ENCODE data around the gene CMTM4.
"Not testable (repeated sequence)": the region's sequence is repeated elsewhere in the genome, so short reads cannot be mapped to it uniquely, and the experiment has no call there.

The CMTM4 gene

DNA sequence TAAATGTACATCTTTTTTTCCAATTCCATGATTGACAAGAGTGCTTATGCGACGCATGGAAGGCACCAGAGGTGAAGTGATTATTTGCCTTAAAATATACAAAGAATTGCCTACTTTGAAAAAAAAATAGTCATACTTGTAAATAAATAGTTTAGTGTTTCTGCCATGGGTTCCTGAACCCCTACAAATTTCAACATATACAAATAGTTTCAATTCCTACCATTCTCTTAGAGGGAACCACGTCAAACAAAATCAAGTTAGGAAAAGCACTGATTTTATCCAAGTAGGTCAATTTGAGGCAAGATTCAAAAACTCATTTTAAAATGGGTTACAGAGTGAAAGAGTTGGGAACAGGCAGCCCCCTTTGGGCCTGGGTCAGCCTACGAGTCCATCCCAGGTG lies 80.4 kb downstream of the CMTM4 start:
- DNase-seq (ENCODE audit: low read depth): no peak

DNA sequence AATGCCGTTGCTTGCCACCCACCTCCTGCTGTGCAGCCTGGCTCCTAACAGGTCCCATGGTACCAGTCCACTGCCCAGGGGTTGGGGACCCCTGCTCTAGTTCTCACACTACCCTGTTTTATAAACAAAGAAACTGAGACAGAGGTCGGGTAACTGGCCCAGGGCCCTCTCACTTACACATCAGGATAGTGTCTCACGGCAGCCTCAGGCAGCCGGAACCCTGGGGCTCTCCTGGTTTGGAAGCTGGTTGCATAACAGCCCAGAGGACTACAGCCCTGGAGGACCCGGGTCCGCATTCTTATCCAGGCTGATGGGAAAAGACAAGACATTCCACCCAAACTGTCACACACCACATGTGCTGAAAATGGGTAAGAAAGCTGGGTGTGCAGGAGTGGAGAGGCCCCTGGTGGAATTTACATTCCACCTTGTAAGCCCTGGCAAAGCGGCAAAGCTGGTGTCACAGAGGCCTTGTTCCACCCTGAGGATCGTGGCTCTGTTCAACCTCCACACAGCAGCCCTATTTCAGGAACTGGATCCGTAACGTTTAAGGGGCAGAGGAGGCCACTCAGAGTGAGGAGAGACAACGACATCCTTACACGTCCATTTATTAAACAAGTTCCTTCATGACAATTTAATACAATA lies 82.3 kb downstream of the CMTM4 start:
- DNase-seq (ENCODE audit: low read depth): no peak

DNA sequence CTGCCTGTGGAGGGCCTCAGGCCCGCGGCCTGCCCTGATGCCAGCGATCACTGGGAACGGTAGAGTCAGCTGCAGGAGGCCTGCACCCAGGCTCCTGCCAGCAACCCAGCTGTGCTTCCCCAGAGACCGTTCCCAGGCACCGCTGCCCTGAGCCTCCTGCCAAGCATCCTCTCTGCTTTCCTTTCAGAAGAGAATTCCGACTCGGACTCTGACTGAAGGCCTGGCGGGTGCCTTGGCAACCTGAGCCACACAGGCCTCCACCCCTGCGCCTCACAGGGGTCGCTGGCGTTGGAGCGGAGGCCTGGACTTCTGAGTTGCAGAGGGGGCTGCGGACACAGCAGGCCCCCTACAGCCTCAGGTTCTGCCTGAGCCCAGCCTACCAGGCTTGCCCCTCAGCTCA lies 84.1 kb downstream of the CMTM4 start:
- no peak for DNase-seq (ENCODE audit: low read depth)

DNA sequence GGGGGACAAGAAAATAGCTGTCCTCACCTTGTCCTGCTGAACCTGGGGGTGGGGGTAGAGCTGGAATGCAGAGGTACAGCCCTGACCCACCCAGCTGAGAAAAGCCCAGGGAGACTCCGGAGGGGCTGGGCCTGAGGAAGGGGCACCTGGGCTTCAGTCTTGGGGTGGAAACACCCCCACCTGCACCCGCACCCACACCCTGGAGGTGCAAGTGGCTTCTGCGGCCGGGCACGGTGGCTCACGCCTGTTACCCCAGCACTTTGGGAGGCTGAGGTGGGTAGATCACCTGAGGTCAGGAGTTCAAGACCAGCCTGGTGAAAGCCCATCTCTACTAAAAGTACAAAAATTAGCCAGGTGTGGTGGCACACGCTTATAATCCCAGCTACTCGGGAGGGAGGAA lies 84.6 kb downstream of the CMTM4 start:
- not testable (repeated sequence) for DNase-seq (ENCODE audit: low read depth)

DNA sequence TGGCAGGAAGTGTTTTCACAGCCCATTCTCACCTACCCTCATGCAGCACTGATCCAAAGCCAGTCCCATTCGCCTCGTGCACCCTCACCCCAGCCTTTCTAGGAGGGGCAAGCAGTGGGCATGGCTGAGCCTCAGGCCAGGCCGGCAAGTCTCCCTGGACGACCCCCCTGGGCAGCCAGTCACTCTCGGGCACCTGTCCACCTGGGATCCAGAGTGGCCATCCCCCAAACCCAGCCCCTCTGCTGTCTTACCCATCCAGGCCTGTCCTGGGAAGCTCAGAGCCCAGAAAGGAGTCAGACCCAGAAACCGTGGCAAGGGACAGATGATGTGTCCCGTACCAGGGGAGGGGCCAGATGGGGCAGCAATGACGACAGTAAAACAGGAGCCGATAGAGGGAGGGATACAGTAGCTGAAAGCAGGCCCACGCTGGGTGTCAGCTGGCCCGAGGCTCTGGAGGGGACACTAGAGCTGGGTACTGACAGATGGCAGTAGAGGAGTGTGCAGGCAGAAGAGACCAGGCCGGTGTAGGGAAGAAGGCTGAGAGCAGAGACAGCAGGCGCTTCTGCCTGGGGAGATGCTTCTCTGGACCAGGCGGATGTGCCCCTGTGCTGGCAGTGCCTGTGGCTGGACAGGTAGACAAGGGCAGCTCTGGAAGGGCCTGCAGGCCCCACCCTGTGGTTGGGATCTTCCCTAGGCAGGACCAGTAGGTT lies 86.3 kb downstream of the CMTM4 start:
- no peak for DNase-seq (ENCODE audit: low read depth)

DNA sequence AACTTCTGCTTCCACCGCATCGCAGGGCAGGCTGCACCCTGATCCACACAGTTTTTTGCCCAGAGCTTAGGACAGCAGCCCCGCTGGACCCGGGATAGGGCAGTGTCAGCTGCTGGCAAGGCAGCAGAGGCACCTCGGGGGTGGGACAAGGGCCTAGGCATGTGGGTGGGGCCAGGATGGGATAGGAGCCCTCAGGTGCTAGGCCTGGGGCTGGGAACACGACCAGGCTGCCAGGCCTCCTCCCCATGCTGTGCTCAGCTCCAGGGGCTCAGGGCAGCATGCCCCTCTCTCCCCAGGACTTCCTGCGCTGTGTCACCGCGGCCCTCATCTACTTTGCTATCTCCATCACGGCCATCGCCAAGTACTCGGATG lies 87.4 kb downstream of the CMTM4 start:
- no peak for DNase-seq (ENCODE audit: low read depth)

DNA sequence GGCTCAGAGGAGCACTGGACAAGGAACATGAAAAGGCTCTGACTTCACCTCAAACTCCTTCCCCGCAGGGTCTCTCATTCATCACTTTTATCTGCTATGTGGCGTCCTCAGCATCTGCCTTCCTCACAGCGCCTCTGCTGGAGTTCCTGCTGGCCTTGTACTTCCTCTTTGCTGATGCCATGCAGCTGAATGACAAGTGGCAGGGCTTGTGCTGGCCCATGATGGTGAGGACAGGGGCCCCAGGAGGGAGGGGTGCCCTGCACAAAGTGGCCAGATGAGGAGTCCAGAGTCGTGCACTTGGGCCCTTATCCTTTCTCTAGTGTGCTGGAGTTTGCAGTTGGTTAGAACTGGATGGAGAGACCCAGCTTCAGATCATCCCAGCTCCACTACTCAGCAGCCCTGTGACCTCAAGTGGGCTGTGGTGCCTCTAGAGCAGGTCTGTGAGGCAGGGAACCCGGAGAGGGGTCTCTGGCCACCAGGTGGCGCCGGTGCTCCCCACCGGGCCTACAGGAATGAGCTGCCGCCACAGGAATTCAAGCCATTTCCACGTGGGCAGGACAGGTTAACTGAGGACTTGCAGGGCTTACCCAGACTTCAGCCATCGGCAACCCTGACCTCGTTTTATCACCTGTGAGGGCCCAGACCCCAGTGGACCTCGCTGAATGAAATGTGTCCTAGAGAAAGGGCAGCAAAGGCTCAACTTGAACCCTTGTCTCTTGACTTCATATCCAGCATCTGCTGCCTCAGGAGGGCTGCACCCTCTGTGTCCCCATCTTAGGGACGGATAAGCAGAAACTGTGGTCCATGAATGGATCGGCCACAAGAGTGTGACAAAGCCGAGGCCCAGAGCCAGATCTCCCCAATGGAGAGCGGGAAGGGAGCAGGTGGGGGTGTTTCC lies 88.1 kb downstream of the CMTM4 start:
- DNase-seq (ENCODE audit: low read depth): peak; percentile 80

DNA sequence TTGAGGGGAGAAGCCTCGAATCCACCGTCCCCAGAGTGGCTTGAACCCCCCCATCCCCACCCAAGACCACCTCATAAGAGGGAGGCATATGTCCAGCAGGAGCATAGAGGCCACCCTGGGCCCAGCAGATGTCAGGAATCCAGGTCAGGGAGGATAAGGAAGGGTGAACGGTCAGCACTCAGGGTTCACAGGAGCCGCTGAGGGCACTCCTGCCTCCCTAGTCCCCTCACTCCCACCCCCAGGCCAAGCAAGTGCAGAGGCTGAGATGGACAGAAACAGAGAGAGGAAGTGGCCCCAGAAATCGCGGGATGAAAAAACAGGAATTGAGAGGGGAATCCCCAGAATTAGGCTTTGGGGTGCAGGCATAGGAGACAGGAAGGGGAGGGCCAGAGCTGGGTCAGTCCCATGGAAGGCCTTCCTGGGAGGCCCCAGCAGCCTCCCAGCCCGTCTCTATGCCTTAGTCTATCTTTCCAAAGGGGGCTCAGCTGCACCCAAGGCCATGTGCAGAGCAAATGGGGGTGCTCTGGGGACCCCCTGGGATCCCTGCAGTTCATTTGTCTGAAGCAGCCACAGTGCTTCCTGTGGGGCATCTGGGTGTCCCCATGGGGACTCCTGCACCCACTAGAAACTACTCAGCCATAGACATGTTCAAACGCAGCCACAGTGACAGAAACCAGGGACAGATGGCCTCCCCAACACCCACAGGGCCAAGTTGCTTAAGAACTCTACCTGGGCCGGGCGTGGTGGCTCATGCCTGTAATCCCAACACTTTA lies 90.4 kb downstream of the CMTM4 start:
- DNase-seq (ENCODE audit: low read depth): no peak

DNA sequence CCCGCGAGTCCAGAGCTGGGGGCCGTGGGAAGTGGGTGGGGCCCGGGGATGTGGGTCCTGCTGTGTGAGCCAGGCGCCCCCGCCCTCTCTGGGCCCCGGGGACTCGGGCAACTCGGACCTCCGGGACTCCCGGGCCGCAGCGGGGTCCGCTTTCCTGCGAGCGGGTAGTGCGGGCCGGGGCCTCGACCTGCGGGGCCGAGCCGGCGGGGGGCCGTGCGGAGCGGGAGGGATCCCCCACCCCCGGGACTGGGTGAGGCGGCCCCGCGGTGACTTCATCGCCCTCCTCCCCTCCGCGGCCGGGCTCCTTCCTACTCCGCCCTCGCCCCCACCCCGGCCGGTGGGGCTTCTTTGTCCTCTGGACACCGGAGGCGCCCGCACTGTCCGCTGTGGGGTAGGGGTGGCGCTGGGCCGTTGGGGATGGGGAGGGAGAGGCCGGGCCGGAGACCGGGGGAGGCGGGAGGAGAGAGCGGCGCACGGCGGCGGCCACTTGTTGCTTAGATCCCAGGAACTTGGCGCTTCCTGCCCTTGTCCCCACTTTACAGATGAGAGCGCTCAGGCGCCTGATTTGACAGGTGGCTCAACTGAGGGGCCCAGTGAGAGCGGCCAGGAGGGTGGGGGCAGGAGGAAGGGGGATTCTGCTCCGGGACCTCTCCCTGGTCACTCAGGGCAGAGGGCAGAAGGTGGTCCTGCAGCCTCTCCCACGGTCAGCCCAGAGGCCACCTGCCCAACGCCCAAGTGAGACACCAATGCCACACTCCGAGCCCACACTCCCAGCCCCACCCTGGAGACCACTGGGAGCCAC lies 91.2 kb downstream of the CMTM4 start:
- peak; percentile 20 for DNase-seq (ENCODE audit: low read depth)

DNA sequence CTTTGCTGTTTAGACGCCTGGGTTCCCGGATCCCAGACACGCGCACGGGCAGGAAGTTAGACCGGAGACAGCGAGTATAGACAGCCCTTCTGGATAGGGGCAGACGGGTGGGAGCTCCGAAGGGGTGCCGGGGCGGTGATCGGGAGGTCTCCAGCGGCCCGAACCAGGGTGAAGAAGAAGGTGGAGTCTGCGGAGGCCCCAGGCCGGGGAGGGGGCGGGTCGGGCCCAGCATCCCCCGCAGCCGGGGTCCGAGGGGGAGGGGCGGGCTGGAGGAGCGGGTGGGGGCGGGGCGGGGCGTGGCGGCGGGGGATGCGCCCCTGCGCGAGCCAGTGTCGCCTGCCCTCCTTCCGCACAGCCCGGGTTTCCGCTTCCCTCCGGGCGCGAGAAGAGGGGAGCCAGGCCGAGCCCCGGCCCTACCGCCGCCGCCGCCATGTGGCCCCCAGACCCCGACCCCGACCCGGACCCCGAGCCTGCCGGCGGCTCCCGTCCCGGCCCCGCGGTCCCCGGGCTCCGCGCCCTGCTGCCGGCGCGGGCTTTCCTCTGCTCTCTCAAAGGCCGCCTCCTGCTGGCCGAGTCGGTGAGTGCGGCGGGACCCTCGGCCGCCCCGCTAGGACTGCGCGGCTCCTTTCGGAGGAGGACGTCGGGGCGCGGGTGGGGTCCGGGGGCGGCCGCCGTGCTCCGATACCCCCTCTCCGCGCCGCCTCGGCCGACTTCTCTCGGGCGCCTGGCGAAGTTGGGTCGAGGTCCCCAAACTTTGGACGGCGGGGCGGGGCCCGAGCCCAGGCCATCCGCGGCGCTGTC lies 92.0 kb downstream of the CMTM4 start, which contains the start of gene CMTM3:
Gene CMTM3 (plus strand): TSS at position 329 of the 801 bp plus-strand sequence. CDS start 102 bp downstream, at position 431.
- DNase-seq (ENCODE audit: low read depth): peak; percentile 62

DNA sequence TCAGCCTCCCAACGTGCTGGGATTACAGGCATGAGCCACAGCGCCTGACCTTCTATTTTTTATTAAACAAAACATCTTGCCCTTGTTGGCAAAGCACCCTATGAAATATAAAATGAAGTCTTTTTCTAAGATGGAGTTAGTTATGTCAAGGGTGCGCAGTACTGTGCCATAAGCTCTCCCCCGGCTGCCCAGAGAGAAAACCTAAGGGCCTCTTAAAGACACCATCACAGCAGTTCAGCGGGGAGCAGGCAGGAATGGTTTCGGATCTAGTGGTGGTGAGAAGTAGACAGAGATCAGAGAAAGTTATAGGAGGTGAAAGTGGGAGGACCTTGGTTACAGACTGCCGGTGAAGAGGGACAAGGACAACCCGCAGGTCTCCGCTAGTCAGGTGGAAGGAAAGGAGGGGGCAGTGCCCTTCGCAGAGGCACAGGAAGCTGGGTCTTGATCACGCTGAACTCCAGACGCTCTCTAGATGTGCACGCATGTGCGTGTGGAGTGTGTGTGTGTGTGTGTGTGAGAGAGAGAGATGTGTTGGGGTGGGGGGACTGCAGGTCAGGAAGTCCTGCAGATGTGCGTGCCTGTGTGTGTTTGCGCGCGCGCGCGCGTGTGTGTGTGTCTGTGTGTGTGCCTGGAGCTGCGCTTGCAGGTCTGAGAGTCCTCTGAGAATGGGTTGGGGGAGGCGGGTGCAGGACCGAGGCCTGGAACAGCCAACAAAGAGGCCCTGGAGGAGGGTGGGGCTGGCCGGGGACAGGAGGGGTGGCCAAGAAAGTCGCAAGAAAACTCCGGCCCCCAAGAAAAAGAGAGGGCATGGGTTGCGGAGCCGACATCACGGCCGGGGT lies 92.8 kb downstream of the CMTM4 start:
- peak; percentile 43 for DNase-seq (ENCODE audit: low read depth)

DNA sequence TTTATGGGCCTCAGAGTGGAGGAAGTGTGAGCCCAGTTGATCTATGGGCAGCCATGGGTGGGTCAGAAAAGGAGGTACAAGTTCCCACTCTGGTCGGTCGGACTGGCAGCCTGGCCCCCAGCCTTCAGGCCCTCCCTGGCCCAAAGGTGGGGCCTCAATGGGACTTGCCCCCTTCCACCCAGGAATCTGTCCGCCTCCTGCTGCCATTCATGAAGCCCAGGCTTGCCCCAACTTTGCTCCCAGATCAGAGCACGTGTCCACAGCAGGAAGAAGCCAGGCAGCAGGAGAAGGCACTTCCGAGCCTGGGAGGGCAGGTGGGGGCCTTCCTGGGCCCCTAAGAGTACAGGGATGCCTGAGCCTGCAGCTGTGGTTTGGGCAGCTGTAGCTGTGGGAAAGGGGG lies 95.1 kb downstream of the CMTM4 start:
- no peak for DNase-seq (ENCODE audit: low read depth)

DNA sequence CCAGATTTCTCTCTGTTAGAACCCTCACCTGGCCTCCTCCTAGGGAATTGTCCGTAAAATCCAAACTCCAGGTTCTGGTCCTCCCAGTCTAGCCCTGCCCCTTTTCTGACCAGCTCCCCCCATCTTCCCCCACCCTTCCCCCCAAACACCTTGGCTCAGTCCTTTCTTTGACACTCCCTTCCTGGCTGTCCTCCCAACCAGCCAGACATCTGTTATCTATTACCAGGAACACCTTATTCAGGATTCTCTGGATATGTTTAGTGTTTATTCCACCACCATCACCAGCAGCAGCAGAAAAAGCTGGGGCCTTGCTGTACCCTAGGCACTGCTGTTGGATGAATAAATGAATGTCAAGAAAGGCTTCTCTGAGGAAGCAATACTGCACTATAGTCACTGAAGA lies 96.1 kb downstream of the CMTM4 start:
- no peak for DNase-seq (ENCODE audit: low read depth)

DNA sequence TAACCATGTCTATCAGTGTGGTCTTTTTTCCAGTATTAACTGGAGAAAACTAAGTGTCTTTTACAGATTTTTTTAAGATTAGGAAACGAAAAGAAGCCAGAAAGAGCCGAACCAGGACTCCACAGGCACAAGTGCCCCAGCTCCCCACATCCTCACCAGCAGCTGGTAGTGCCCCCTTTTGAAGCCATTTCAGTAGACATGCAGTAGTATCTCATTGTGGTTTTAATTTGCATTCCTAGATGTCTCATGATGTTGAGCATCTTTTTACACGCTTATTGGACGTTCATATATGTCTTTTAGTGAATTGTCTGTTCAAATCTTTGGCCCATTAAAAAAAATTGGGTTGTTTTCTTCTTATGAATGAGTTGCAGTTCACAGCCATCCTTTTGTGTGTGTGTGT lies 96.8 kb downstream of the CMTM4 start:
- no peak for DNase-seq (ENCODE audit: low read depth)

DNA sequence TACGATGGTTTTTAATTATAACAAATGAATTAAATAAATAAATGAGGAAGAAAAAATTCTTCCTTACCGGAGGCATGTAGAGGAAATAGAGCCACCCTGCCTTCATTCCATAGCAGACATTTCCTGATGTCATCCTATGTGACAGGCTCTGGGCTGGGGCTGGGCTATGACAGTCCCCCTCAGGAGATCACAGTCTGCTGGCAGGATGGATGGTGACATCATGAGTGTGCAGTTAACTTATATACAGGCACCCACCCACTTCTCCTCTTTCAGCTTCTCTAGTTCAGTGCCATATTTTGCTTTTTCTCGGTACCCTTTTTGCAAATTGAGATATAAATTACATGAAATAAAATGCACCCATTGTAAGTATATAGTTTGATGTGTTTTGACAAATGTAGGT lies 98.4 kb downstream of the CMTM4 start:
- no peak for DNase-seq (ENCODE audit: low read depth)

DNA sequence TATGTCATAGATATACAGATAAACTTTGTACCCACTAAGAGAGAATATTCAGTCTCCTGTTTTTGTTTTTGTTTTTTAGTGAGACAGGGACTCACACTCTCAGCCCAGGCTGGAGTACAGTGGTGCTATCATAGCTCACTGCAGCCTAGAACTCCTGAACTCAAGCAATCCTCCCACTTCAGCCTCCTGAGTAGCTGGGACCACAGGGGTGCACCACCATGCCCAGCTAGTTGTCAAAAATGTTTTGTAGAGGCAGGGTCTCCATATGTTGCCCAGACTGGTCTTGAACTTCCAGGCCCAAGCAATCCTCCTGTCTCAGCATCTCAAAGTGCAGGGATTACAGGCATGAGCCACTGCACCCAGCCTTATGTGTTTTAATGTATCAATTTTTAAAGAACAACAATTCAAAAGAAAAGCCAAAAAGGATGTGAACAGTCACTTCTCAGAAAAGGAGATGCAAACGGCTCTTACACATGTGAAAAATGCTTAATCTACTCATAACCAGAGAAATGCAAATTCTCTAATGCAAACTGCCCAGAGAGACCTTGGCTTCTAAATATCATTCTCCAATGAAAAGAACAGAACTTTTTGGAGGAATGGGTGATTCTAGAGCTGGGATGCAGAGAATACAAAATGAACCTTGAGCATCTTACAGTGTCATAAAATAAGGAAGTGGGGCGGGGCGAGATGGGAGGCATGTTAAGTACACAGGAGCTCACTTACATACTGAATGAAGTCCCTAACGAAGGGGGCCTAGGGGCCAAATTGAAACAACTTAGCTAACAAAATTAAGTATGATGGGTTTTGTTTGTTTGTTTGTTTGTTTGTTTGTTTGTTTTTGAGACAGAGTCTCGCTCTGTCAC lies 99.3 kb downstream of the CMTM4 start:
- no peak for DNase-seq (ENCODE audit: low read depth)

DNA sequence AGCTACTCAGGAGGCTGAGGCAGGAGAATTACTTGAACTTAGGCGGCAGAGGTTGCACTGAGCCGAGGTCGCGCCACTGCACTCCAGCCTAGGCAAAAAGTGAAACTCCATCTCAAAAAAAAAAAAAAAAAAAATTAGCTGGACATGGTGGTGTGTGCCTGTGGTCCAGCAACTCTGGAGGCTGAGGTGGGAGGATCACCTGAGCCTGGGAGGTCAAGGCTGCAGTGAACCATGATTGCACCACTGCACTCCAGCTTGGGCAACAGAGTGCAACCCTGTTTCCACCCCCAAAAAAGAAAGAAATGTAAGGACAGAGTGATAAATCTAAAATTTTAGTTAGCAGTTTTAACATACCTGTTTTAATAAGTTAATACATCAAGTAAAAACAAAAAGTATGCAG lies 100.0 kb downstream of the CMTM4 start:
- not testable (repeated sequence) for DNase-seq (ENCODE audit: low read depth)

DNA sequence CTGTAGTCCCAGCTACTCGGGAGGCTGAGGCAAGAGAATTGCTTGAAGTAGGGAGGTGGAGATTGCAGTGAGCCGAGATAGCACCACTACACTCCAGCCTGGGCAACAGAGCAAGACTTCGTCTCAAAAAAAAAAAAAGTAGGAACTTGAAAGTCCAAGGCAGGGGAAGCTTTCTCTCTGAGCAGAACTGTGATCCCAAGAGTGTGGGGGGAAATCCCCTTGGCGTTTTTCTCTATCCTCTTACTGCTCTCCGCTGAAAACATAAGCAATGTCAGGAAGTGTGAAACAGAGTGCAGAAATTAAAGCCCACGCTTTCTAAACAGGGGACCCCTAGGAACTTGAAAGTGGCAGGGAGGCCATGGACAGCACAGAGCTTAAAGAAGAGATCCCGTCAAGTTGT lies 101.8 kb downstream of the CMTM4 start:
- no peak for DNase-seq (ENCODE audit: low read depth)

DNA sequence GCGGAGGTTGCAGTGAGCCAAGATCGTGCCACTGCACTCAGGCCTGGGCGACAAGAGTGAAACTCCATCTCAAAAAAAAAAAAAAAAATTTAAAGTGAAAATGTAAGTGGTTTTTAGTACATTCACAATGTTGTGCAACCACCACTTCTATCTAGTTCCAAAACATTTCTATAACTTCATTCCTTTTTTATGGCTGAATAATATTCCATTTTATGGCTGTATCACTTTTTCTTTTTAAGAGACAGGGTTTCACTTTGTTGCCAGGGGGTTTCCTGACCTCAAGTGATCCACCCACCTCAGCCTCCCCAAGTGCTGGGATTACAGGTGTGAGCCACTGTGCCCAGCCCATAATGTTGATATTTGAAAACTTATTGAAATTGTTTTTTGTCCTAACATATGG lies 103.7 kb downstream of the CMTM4 start:
- no peak for DNase-seq (ENCODE audit: low read depth)

Measured in stimulated activated CD8-positive, alpha-beta memory T cell treated with anti-CD3 and anti-CD28 coated beads, Interleukin-4, amount 100 ng/mL, for 24 hours (primary cell).